T-helper 2 cell (primary cell): ENCODE measurements around the gene CCDC14.
"Not testable (repeated sequence)": the region's sequence is repeated elsewhere in the genome, so short reads cannot be mapped to it uniquely, and the experiment has no call there.

Experiments
- DNase-seq, 5 experiments: peaks; one replicate each; pipeline versions ENCODE4 v3.0.0 to v3.0.0-alpha.2; 2012 to 2022
- total RNA-seq, 2 donors: gene quantifications; one replicate each; lab custom pipeline; 2026; lab: John Stamatoyannopoulos, UW

Gene CCDC14
- total RNA-seq, result 53.3 to 77.0 reads per million in 2 donors

GRCh38 chr3:123960781-123961507, at the start of gene CCDC14:
TSS of gene CCDC14 (minus strand) at chr3:123961229. CDS start at chr3:123961173, 56 bp downstream.
- peak; percentile 61 to 80 (median 71) for DNase-seq

- not testable (repeated sequence) for DNase-seq
Observed at GRCh38 chr3:124008321-124008720, 47.3 kb upstream of the CCDC14 start.

GRCh38 chr3:124007186-124007585, 46.2 kb upstream of the CCDC14 start:
- DNase-seq, result no peak

GRCh38 chr3:124002405-124003079, 41.5 kb upstream of the CCDC14 start:
- not testable (repeated sequence) for DNase-seq

- DNase-seq, result not testable (repeated sequence)
Observed at GRCh38 chr3:124001366-124001765, 40.3 kb upstream of the CCDC14 start.

GRCh38 chr3:123997543-123997942, 36.5 kb upstream of the CCDC14 start:
- no peak for DNase-seq

GRCh38 chr3:123993818-123994217, 32.8 kb upstream of the CCDC14 start:
- no peak for DNase-seq

GRCh38 chr3:123991730-123992588, 30.9 kb upstream of the CCDC14 start, which contains the start of gene ROPN1:
TSS of gene ROPN1 (minus strand) at chr3:123992124. CDS start at chr3:123980481, 11,643 bp downstream.
- DNase-seq, result not testable (repeated sequence)

- DNase-seq, result no peak
Observed at GRCh38 chr3:123986427-123986826, 25.4 kb upstream of the CCDC14 start.

GRCh38 chr3:123984957-123985356, 23.9 kb upstream of the CCDC14 start:
- DNase-seq, result no peak

- no peak for DNase-seq
Observed at GRCh38 chr3:123984350-123984749, 23.3 kb upstream of the CCDC14 start.

GRCh38 chr3:123981317-123981716, 20.3 kb upstream of the CCDC14 start:
- DNase-seq, result not testable (repeated sequence)

GRCh38 chr3:123980539-123980938, 19.5 kb upstream of the CCDC14 start:
- DNase-seq, result no peak

- peak in 1 of 5 experiments; percentile 14 for DNase-seq
Observed at GRCh38 chr3:123979525-123980501, 18.8 kb upstream of the CCDC14 start.

GRCh38 chr3:123976904-123977303, 15.9 kb upstream of the CCDC14 start:
- DNase-seq, result not testable (repeated sequence)

GRCh38 chr3:123976181-123976898, 15.3 kb upstream of the CCDC14 start:
- DNase-seq, result not testable (repeated sequence)

- DNase-seq, result not testable (repeated sequence)
Observed at GRCh38 chr3:123975030-123975429, 14.0 kb upstream of the CCDC14 start.

GRCh38 chr3:123971406-123971805, 10.4 kb upstream of the CCDC14 start:
- no peak for DNase-seq

GRCh38 chr3:123967260-123967659, 6.2 kb upstream of the CCDC14 start:
- DNase-seq, result not testable (repeated sequence)

GRCh38 chr3:123966799-123967198, 5.8 kb upstream of the CCDC14 start:
- DNase-seq, result not testable (repeated sequence)

- not testable (repeated sequence) for DNase-seq
Observed at GRCh38 chr3:123964793-123965192, 3.8 kb upstream of the CCDC14 start.
